Activated naive CD4-positive, alpha-beta T cell treated with Interleukin-2 at 50 U/mL for 16 hours (primary cell): Measurements from ENCODE around the gene TST.
A peak's percentile ranks its signal among the peaks of the same experiment; 100 is the strongest.

Experiments used
- DNase-seq: peaks from one replicate; pipeline ENCODE4 v3.0.0-alpha.2; 2020

TST gene

GRCh38 chr22:37019309-37020191 is at the start of gene TST, which contains the start of gene MPST:
TSS of gene TST (minus strand) at chr22:37019447. CDS start at chr22:37018732, 715 bp downstream.
TSS of gene MPST (plus strand) at chr22:37019742. CDS start at chr22:37019837, 95 bp downstream.
- DNase-seq: peak; percentile 45

- DNase-seq: no peak
Measured at GRCh38 chr22:37068859-37069258, 49.6 kb upstream of the TST start.

DNA sequence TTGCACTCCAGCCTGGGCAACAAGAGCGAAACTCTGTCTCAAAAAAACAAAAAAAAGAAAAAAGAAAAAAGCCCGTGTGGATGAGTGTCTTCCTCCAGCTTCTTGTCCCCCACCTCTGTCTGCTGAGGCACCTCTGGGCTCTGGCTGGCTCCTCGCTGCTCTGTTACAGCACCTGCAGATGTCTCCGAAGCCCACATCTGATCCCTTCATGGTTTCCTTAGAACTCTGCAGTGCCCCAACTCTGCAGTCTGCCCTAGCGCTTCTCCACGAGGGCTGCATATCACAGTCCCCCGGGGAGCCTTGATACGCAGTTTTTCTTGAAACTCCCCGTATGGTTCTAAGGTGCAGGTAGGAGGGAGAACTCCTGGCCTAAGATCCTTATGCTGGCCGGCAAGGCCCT is 48.2 kb upstream of the TST start:
- DNase-seq: no peak

DNA sequence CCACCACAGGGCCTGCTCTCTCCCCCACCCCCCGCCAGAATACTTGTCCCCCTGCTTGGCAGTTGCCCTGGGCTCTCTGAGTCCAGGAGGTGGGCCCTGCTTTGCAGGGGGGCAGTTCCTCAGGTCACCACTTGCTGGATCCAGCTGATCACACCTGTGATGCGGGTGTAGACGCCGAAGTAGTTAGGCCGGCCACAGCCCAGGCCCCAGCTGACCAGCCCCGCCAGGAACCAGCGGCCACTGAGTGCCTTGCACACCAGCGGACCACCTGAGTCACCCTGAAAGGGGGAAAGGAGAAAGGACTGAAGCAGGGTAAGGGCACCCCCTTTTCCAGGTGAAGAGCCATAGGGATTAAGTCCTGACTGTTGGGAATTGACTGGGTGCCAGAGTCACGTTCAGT is 46.7 kb upstream of the TST start:
- DNase-seq: no peak

DNA sequence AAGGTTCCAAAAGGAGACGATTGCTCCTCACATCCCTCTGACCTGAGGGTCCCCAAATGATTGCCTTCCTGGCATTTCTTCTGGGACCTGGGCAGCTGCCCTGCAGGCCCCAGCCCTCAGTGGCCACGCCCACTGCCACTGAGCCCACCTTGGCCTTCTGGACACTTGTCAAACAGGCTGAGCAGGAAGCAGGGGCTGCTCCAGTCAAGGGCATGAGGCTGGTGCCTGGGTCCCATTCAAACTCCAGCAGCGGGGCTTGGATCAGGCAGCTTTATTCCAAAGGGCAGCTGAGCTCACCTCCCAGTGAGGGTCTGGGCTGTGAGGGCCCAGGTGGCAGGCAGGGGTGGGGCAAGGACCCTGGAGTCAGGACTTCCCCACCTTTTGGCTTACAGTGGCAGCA is 45.9 kb upstream of the TST start:
- DNase-seq: no peak

GRCh38 chr22:37064553-37064952 is 45.3 kb upstream of the TST start:
- no peak for DNase-seq

DNA sequence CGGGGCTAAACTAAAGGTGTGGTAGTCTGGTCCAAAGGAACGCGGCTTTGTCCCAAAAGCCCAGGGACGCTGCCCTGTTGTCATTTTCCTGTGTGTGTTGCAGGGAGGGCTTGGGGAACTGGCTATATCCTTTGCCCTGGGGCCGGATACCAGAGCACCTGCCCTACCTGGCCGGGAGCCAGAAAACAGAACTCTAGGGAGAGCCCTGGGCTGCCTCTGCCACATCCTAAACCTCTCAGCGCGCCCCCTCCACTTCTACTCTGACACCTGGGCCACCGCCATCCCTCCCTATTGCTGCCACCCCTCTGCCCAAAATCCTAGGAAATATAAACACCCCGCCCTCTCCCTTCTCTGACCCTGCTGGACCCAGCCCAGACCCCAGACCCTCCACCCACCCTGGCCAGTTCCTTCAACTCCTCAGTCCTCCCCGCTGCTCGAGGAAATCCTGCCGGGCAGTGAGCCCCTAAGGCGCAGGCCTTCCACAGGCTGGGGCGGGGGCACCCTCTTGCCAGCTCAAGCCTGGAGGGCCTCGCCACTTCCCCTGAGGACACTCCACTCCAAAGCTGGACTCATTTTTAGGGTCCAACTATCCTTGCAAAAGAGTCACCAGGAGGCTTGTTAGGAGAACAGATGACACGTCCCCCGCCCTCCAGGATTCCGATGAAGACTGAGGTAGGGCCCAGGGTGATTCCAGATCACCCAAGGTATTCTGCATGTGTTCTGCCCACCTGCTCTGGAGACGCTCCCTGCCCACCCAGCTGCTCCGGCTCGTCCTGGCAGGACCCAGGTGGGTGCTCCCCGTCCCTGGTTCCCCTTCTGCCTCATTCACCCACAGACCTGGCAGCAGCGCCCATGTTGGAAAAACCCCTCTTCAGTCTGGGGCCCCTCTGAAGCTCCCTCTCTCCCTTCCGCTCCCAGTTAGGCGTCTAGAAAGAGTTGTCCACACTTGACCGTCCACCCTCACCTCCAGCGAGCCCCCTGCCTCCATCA is 44.5 kb upstream of the TST start:
- DNase-seq: no peak

DNA sequence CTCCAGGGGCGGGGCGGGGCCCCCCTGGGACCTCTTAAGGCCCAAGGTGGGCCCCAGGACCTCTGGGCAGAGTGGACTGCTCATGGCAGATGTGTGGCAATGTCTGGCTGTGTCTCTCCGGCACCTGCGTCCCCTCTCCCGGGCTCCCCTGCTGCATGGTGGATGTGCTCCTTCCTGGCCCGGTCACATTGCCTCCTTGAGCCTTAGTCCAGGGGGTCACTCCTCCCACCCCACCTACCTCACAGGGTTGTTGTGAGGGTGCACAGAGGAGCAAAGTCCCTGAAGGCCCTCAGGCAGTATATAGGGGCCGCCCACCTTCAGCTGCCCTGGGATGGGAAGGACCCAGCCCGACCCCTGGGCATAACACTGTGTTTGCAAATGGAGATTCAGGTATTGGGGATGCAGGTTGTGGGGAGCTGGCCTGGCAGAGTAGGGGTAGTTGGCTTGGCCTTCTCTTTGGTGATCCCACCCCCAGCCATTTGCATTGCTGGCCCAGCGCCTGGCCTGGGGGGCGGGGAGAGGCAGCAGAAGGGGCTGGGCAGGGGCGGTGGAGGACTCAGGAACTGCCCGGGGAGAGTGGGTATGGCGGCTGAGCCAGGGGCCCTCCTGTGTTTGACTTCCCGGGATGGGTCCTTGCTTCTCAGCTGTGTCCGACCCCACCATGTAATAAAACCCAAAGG is 43.6 kb upstream of the TST start:
- no peak for DNase-seq

DNA sequence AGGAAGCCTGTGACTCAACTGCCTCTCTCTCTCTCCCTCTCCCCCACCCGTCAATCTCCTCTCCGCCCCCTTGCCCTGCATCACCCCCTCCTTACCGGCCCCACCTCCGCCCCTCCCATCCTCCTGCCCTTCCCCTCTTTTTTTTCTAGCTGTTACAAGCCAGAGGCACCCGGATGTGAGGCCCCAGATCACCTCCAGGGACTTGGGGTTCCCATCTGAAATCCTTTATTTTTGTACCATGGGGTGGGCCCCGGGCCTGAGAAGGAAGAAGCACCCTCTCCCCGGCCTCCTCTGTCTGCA is 43.1 kb upstream of the TST start:
- DNase-seq: no peak

DNA sequence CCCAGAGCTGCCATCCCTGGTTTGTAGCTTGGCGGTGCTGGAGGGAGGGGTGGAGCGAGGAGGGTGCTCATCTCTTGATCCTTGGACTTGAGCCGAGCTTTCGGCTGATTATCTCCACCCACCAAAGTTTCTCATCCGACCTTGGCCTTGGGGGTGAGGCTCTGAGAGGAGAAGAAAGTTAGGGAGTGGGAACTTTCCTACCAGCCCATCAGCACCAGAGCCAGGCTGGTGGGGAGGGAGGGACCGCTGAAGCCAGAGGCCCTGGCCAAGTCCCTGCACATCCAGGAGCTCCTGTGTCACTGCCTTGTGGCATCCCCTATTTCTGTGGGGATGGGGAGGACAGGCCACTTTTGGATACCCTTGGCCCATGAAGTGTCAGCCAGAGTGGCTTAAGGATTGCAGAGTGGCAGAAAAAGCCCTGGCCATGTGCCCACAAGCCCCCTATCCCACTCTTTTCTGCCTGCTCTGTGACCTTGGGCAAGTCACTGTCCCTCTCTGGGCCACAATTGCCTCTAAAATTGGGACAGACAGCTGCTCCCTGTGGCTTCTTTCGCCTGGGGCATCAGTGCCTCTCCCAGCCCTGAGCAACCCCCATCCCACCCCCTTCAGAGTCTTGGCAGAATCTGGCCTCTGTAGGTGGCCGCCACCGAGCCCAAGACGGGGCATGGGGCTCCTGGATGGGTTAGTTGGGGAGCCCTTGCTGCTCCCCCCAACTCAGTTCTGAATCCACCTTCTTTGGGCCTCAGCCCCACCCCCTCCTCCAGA is 42.5 kb upstream of the TST start:
- no peak for DNase-seq

DNA sequence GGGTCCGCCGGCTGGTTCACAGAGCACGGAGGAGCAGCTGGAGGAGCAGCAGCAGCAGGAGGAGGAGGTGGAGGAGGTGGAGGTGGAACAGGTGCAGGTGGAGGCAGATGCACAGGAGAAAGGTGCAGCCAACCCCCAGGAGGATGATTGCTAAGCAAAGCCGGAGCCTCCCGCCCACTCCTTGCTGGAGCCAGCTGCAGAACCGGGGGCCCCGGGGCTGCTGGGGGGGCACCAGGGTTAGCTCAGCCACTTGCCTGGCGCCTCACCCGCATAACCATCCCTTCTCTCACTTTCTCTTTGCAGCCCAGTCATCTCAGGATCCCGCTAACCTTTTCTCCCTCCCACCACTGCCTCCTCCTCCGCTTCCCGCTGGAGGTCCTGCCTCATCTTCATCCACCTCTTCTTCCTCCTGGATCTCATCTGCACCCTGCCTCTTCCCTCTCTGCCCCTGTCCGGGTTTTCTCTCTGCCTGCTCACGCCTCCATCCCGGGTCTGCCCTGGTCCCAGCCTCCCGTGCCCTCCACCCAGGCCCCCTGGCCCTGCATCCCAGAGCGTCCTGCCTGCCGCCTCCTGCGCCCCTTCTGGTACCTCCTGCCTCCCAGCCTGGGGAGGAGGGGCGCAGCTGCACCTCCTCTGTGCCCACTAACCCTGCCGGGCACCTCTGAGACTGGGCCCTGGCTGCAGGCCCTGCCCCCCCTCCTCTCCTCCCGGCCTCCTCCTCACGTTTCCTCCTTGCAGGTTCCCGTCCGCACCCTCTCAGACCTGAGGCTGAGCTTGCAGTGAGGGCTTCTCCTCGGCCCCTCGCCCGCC is 41.8 kb upstream of the TST start:
- peak; percentile 70 for DNase-seq

GRCh38 chr22:37059876-37060449 is 40.7 kb upstream of the TST start:
- no peak for DNase-seq

GRCh38 chr22:37058917-37059701 is 39.9 kb upstream of the TST start:
- no peak for DNase-seq

- DNase-seq: no peak
Measured at GRCh38 chr22:37057796-37058510, 38.7 kb upstream of the TST start.

DNA sequence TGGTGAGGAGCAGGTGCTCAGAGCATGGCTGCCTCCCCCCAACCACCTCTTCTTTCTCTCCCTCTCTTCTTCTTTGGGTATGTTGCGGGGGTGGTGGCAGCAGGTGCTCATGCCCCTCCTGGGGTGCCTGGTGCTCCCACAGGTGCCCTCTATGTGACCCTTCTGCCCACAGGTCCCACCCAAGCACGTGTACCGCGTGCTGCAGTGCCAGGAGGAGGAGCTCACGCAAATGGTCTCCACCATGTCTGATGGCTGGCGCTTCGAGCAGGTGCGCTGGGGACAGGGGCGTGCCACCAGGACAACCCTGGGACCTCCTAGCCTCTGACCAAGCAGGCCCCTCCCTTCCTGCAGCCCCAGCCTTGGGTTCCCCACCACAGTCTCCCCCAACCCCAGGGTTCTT is 38.0 kb upstream of the TST start:
- no peak for DNase-seq

DNA sequence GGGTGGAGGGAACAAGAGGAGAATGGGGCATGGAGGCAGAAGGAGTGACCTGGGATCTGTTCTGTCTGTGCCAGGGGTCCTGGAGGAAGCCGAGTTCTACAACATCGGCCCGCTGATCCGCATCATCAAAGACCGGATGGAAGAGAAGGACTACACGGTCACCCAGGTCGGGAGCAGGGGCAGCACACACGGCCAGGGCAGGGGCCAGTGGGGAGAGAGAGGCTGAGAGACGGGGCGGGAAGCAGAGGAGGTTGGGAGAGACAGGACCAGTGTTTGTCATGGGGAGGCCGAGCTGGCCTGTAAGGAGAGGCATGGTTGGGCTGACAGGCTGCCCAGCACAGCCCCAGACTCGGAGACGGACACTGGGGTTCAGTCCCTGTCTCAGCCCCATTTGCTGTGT is 37.0 kb upstream of the TST start:
- no peak for DNase-seq

- no peak for DNase-seq
Measured at GRCh38 chr22:37054600-37055365, 35.5 kb upstream of the TST start.

GRCh38 chr22:37054056-37054395 is 34.8 kb upstream of the TST start:
- no peak for DNase-seq
